SU-DHL-6 (cell line): Measurements from ENCODE around the gene RCBTB2.

Experiments
- EZH2phosphoT487 ChIP-seq: fragments of 200-600 bp; sonication (generic), shearing (Covaris generic); conservative IDR thresholded peaks from 2 replicates; pipeline ENCODE4 v1.6.1; 2018; ENCODE audit warnings: mild to moderate bottlenecking, antibody characterized with exemption, low read length, moderate library complexity, mixed read lengths
- TF ChIP-seq, protein P1 (sequence below): fragments of 200-600 bp; sonication (generic); IDR thresholded peaks from one replicate; pipeline ENCODE4 v1.5.1; 2017; ENCODE audit warnings: antibody characterized with exemption, mild to moderate bottlenecking, low read length, moderate library complexity; ENCODE audit not compliant: insufficient read depth, poor library complexity, severe bottlenecking

DNA sequence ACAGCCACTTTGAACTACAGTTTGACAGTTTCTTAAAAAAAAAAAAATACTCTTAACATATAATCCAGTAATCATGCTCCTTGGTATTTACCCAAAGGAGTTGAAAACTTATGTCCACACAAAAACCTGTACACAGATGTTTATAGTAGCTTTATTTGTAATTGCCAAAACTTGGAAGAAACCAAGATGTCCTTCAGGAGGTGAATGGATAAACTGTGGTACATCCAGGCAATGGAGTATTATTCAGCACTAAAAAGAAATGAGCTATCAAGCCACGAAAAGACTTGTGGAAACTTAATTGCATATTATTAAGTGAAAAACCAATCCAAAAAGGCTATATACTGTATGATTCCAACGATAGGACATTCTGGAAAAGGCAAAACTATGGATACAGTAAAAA lies 44.9 kb downstream of the RCBTB2 start:
- no peak for TF ChIP-seq EZH2phosphoT487
- TF ChIP-seq, protein P1, sequence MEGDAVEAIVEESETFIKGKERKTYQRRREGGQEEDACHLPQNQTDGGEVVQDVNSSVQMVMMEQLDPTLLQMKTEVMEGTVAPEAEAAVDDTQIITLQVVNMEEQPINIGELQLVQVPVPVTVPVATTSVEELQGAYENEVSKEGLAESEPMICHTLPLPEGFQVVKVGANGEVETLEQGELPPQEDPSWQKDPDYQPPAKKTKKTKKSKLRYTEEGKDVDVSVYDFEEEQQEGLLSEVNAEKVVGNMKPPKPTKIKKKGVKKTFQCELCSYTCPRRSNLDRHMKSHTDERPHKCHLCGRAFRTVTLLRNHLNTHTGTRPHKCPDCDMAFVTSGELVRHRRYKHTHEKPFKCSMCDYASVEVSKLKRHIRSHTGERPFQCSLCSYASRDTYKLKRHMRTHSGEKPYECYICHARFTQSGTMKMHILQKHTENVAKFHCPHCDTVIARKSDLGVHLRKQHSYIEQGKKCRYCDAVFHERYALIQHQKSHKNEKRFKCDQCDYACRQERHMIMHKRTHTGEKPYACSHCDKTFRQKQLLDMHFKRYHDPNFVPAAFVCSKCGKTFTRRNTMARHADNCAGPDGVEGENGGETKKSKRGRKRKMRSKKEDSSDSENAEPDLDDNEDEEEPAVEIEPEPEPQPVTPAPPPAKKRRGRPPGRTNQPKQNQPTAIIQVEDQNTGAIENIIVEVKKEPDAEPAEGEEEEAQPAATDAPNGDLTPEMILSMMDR = no peak
